HCT116 (cell line): Measurements from ENCODE around the gene BCL11B.

Source experiments
- CTCF ChIP-seq, 3 experiments: fragments of 200-600 bp in 1 of 3; sonication (generic) in 1 of 3; IDR thresholded peaks in 2 of 3; conservative IDR thresholded peaks in 1 of 3; 2 replicates each; pipeline ENCODE4 v1.5.1; 2012 to 2017; ENCODE audit warnings: low read depth in 2 of 3, low read length in 2 of 3, antibody characterized with exemption in 1 of 3, borderline replicate concordance in 1 of 3, control low read depth in 1 of 3, mild to moderate bottlenecking in 1 of 3, mixed read lengths in 1 of 3, mixed run types in 1 of 3, moderate library complexity in 1 of 3; ENCODE audit not compliant: insufficient read depth in 1 of 3
- ELF1 ChIP-seq: IDR thresholded peaks from 2 replicates; pipeline ENCODE4 v1.6.1; 2012; ENCODE audit warnings: low read depth, borderline replicate concordance
- EZH2 ChIP-seq: fragments of 200-600 bp; sonication (generic); IDR thresholded peaks from 2 replicates; pipeline ENCODE4 v1.6.1; 2017; ENCODE audit warnings: antibody characterized with exemption, mixed run types
- EZH2phosphoT487 ChIP-seq: fragments of 200-600 bp; IDR thresholded peaks from 2 replicates; pipeline ENCODE4 v1.6.1; 2018; ENCODE audit warnings: antibody characterized with exemption, borderline replicate concordance
- POLR2A ChIP-seq: IDR thresholded peaks from 2 replicates; pipeline ENCODE4 v1.7.0; 2011; ENCODE audit warnings: borderline replicate concordance; ENCODE audit not compliant: insufficient read depth, insufficient read length; ENCODE audit errors: extremely low read depth
- REST ChIP-seq: IDR thresholded peaks from 2 replicates; pipeline ENCODE4 v1.6.1; 2012; ENCODE audit warnings: low read depth
- SIN3A ChIP-seq: IDR thresholded peaks from 2 replicates; pipeline ENCODE4 v1.6.1; 2012; ENCODE audit warnings: low read depth
- SP1 ChIP-seq: IDR thresholded peaks from 2 replicates; pipeline ENCODE4 v1.6.1; 2012; ENCODE audit warnings: low read depth
- TCF7L2 ChIP-seq: IDR thresholded peaks from 2 replicates; pipeline ENCODE4 v1.7.0; 2011; ENCODE audit warnings: borderline replicate concordance, inconsistent platforms; ENCODE audit not compliant: insufficient read depth, insufficient read length; ENCODE audit errors: extremely low read depth
- ZNF274 ChIP-seq: fragments of 200-500 bp; sonication (Bioruptor generic); IDR thresholded peaks from 2 replicates; pipeline ENCODE4 v1.6.1; 2014; ENCODE audit warnings: mild to moderate bottlenecking, low read depth, low read length, inconsistent platforms
- TF ChIP-seq, protein P1 (sequence below): IDR thresholded peaks from 2 replicates; pipeline ENCODE4 v1.6.1; 2012

- no peak for TF ChIP-seq ZNF274
- TF ChIP-seq CTCF (IDR thresholded peaks at IDR 0.05 in 2 of 3, conservative IDR thresholded peaks at IDR 0.05 in 1 of 3; ENCODE audit: borderline replicate concordance in 1 of 3, insufficient read depth in 1 of 3, low read depth in 2 of 3, low read length in 2 of 3) = no peak
- TF ChIP-seq EZH2phosphoT487 = no peak
- TF ChIP-seq, protein P1, sequence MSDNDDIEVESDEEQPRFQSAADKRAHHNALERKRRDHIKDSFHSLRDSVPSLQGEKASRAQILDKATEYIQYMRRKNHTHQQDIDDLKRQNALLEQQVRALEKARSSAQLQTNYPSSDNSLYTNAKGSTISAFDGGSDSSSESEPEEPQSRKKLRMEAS = no peak
- TF ChIP-seq EZH2 = no peak
- no peak for TF ChIP-seq SP1
- TF ChIP-seq SIN3A = no peak
- no peak for TF ChIP-seq ELF1
- TF ChIP-seq REST = no peak
- no peak for TF ChIP-seq POLR2A
- TF ChIP-seq TCF7L2 = no peak
Measured at GRCh38 chr14:99271221-99271941, 616 bp downstream of the BCL11B start.
